ENCODE results near the gene RNU6-7. TPM values are rescaled to one million over a fixed set of nuclear protein-coding genes. Genes with fewer than 3 reads are reported as not detected.

Gene RNU6-7
- total and polyA plus RNA-seq, 11 donors: not detected

GRCh38 chr14:32211068-32211404 lies 9.2 kb downstream of the RNU6-7 start:
- intact Hi-C loops (cut with DNase I): no loop called here
- no peak for TF ChIP-seq POLR2A (IDR thresholded peaks at IDR 0.05)
- DNase-seq: no peak
- no peak for ATAC-seq
- Histone ChIP-seq H3K27ac (peak overlapping the region in 3 of 12 donors; percentile 25 to 59 (median 41)), H3K36me3 (no peaks in the 10 kb centered on the region), H3K4me1 (peaks cover 0 to 4% (median 0%) of the 10 kb centered on the region in 12 donors), H3K27me3 (no peaks in the 10 kb centered on the region), H3K9me3 (peaks cover 0 to 4% (median 0%) of the 10 kb centered on the region in 12 donors), H3K4me3 (no peak overlapping the region)
- WGBS, 4 donors: 94 to 97% (median 96%) methylated on average over 3 of the region's 3 CpGs

GRCh38 chr14:32212833-32213232 lies 11.0 kb downstream of the RNU6-7 start:
- no peak for TF ChIP-seq POLR2A (IDR thresholded peaks at IDR 0.05)
- TF ChIP-seq, protein P1, sequence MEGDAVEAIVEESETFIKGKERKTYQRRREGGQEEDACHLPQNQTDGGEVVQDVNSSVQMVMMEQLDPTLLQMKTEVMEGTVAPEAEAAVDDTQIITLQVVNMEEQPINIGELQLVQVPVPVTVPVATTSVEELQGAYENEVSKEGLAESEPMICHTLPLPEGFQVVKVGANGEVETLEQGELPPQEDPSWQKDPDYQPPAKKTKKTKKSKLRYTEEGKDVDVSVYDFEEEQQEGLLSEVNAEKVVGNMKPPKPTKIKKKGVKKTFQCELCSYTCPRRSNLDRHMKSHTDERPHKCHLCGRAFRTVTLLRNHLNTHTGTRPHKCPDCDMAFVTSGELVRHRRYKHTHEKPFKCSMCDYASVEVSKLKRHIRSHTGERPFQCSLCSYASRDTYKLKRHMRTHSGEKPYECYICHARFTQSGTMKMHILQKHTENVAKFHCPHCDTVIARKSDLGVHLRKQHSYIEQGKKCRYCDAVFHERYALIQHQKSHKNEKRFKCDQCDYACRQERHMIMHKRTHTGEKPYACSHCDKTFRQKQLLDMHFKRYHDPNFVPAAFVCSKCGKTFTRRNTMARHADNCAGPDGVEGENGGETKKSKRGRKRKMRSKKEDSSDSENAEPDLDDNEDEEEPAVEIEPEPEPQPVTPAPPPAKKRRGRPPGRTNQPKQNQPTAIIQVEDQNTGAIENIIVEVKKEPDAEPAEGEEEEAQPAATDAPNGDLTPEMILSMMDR (IDR thresholded peaks at IDR 0.05): no peak
- H3K36me3 ChIP-seq: no peaks in the 10 kb centered on the region
- H3K4me3 ChIP-seq: no peak overlapping the region
- no peaks in the 10 kb centered on the region for H3K27me3 ChIP-seq
- peaks cover 0 to 10% (median 0%) of the 10 kb centered on the region in 12 donors for H3K4me1 ChIP-seq
- ATAC-seq (peak in 1 of 4 donors; percentile 27), DNase-seq (no peak)
- no peak overlapping the region for H3K27ac ChIP-seq
- peaks cover 0 to 6% (median 0%) of the 10 kb centered on the region in 12 donors for H3K9me3 ChIP-seq
- intact Hi-C loops (cut with DNase I): no loop called here

- intact Hi-C loops (cut with DNase I): no loop called here
- WGBS, 4 donors: 22 to 34% (median 27%) methylated on average over 5 of the region's 5 CpGs
These were observed 15.5 kb downstream of the RNU6-7 start for GRCh38 chr14:32217301-32217700.

GRCh38 chr14:32224737-32225377 lies 23.0 kb downstream of the RNU6-7 start:
- 42 to 58% (median 48%) methylated on average over 6 of the region's 6 CpGs for WGBS, 4 donors
- no peaks in the 10 kb centered on the region for H3K36me3 ChIP-seq
- DNase-seq: peak in 4 of 5 donors; percentile 31 to 56 (median 40)
- no peak overlapping the region for H3K4me3 ChIP-seq
- H3K27me3 ChIP-seq: no peaks in the 10 kb centered on the region
- peak; percentile 84 to 92 (median 86) for ATAC-seq
- peak overlapping the region; percentile 9 to 78 (median 62) for H3K27ac ChIP-seq
- H3K9me3 ChIP-seq: no peaks in the 10 kb centered on the region
- TF ChIP-seq POLR2A (IDR thresholded peaks at IDR 0.05): no peak
- TF ChIP-seq, protein P1 (IDR thresholded peaks at IDR 0.05): peak in 5 of 12 donors; percentile 17 to 48 (median 41)
- peaks cover 0 to 32% (median 8%) of the 10 kb centered on the region in 12 donors for H3K4me1 ChIP-seq
- intact Hi-C loops (cut with DNase I): loop anchor here in 1 of 10 donors (5.0 kb wide), 1 partner anchor 228 kb away; no protein-coding TSS in a partner anchor

More at GRCh38 chr14:32217301-32217700, 15.5 kb downstream of the RNU6-7 start:
- H3K4me1 ChIP-seq: peaks cover 0 to 17% (median 0%) of the 10 kb centered on the region in 12 donors
- H3K36me3 ChIP-seq: no peaks in the 10 kb centered on the region
- ATAC-seq: peak in 2 of 4 donors; percentile 18 to 24
- peaks cover 0 to 6% (median 0%) of the 10 kb centered on the region in 12 donors for H3K9me3 ChIP-seq
- TF ChIP-seq POLR2A (IDR thresholded peaks at IDR 0.05): no peak
- TF ChIP-seq, protein P1 (IDR thresholded peaks at IDR 0.05): no peak
- no peak overlapping the region for H3K27ac ChIP-seq
- no peak overlapping the region for H3K4me3 ChIP-seq
- DNase-seq: no peak
- H3K27me3 ChIP-seq: no peaks in the 10 kb centered on the region

Measured in heart left ventricle (tissue), 16 donors.